Endothelial cell of umbilical vein (primary cell): ENCODE measurements around the gene MAP6D1. TPM values are rescaled to one million over a fixed set of nuclear protein-coding genes. Genes with fewer than 3 reads are reported as not detected.

ENCODE experiments used
- BruUV-seq: library from RNA; stranded (reverse); fragments of 400-500 nt; replicated peaks from 2 replicates; lab custom pipeline; 2021; lab: Mats Ljungman, UMichigan
- CTCF ChIA-PET: fragments of 300-600, 350-600 bp; sonication (Branson Sonifier 250); formaldehyde crosslinking; loops from one replicate; lab custom pipeline; 2021; ENCODE audit warnings: antibody characterized with exemption, inconsistent platforms; lab: Charles Lee
- POLR2A ChIA-PET: fragments of 300-600, 350-600 bp; sonication (Branson Sonifier 250); formaldehyde crosslinking; loops from one replicate; lab custom pipeline; 2021; ENCODE audit warnings: antibody characterized with exemption, inconsistent platforms; lab: Charles Lee
- DNase-seq: peaks from one replicate; pipeline ENCODE4 v3.0.0-alpha.2; 2011; ENCODE audit warnings: low read depth, low spot score
- FAIRE-seq: peaks from 2 replicates; lab custom pipeline; 2011; peaks lifted over from hg19 to GRCh38; lab: Jason Lieb, UNC
- H2AFZ ChIP-seq: 2 replicates; pipeline ENCODE4 v1.6.0; 2012; ENCODE audit warnings: low read depth, low read length, control low read depth, inconsistent platforms
- H3K27ac ChIP-seq: 2 replicates; pipeline ENCODE4 v1.5.1; 2011; ENCODE audit warnings: low read depth, mild to moderate bottlenecking, control low read depth, low read length, moderate library complexity; ENCODE audit not compliant: insufficient read depth
- H3K27me3 ChIP-seq, 2 experiments: 2 replicates each; pipeline versions ENCODE4 v1.6.0 to v1.6.1; 2011; ENCODE audit warnings: low read length in 2 of 2, mixed read lengths in 1 of 2; ENCODE audit not compliant: control insufficient read depth in 2 of 2, insufficient read depth in 2 of 2
- H3K36me3 ChIP-seq, 2 experiments: 2 replicates in 1 of 2; 3 replicates in 1 of 2; pipeline ENCODE4 v1.5.1; 2011; ENCODE audit warnings: low read length in 2 of 2, mild to moderate bottlenecking in 1 of 2, moderate library complexity in 1 of 2; ENCODE audit not compliant: control insufficient read depth in 2 of 2, insufficient read depth in 2 of 2; ENCODE audit errors: extremely low read depth in 1 of 2
- H3K4me1 ChIP-seq: 3 replicates; pipeline ENCODE4 v1.5.1; 2011; ENCODE audit warnings: mild to moderate bottlenecking, low read length; ENCODE audit not compliant: control insufficient read depth, insufficient read depth; ENCODE audit errors: extremely low read depth
- H3K4me2 ChIP-seq: 2 replicates; pipeline ENCODE4 v1.6.1; 2011; ENCODE audit warnings: low read length, control low read depth, mixed read lengths; ENCODE audit not compliant: insufficient read depth
- H3K4me3 ChIP-seq, 3 experiments: fragments of 200-600 bp in 1 of 3; sonication (generic), shearing (Covaris generic) in 1 of 3; replicated peaks in 1 of 3; 2 replicates each; pipeline ENCODE4 v1.5.1; 2011 to 2016; ENCODE audit warnings: control low read depth in 3 of 3, low read length in 3 of 3, mild to moderate bottlenecking in 2 of 3, inconsistent platforms in 1 of 3, low read depth in 1 of 3, moderate library complexity in 1 of 3; ENCODE audit not compliant: insufficient read depth in 1 of 3
- H3K79me2 ChIP-seq: 2 replicates; pipeline ENCODE4 v1.6.0; 2012; ENCODE audit warnings: low read length, inconsistent platforms; ENCODE audit not compliant: control insufficient read depth, insufficient read depth
- H3K9ac ChIP-seq: replicated peaks from 2 replicates; pipeline ENCODE3; 2011; ENCODE audit warnings: low read length, control low read depth; ENCODE audit not compliant: insufficient read depth; ENCODE audit errors: extremely low read depth
- H3K9me1 ChIP-seq: replicated peaks from 3 replicates; pipeline ENCODE4 v1.6.0; 2011; ENCODE audit warnings: mild to moderate bottlenecking, low read length; ENCODE audit not compliant: control insufficient read depth, insufficient read depth; ENCODE audit errors: extremely low read depth
- H3K9me3 ChIP-seq: replicated peaks from 2 replicates; pipeline ENCODE4 v1.5.1; 2012; ENCODE audit warnings: low read length, inconsistent platforms; ENCODE audit not compliant: control insufficient read depth, insufficient read depth
- H4K20me1 ChIP-seq: replicated peaks from 2 replicates; pipeline ENCODE3; 2011; ENCODE audit warnings: mild to moderate bottlenecking, low read length; ENCODE audit not compliant: control insufficient read depth, insufficient read depth; ENCODE audit errors: extremely low read depth
- EZH2 ChIP-seq: IDR thresholded peaks from 2 replicates; pipeline ENCODE4 v1.6.1; 2012; ENCODE audit warnings: borderline replicate concordance, low read depth, mild to moderate bottlenecking, moderate library complexity, low read length, inconsistent platforms; ENCODE audit not compliant: severe bottlenecking
- FOS ChIP-seq: IDR thresholded peaks from 2 replicates; pipeline ENCODE4 v1.6.1; 2011; ENCODE audit warnings: mild to moderate bottlenecking, low read length, moderate library complexity, borderline replicate concordance; ENCODE audit not compliant: insufficient read depth
- GATA2 ChIP-seq: IDR thresholded peaks from 2 replicates; pipeline ENCODE4 v1.7.0; 2011; ENCODE audit warnings: low read depth, mild to moderate bottlenecking, moderate library complexity, mixed read lengths, low read length; ENCODE audit not compliant: insufficient read length, insufficient read depth
- JUN ChIP-seq: IDR thresholded peaks from 2 replicates; pipeline ENCODE4 v1.6.1; 2011; ENCODE audit warnings: borderline replicate concordance, low read depth; ENCODE audit not compliant: insufficient read length, insufficient read depth
- MAX ChIP-seq: IDR thresholded peaks from 2 replicates; pipeline ENCODE4 v1.6.1; 2011; ENCODE audit not compliant: insufficient read depth, insufficient read length
- MYC ChIP-seq: IDR thresholded peaks from one replicate; pipeline ENCODE4 v1.6.1; 2011; ENCODE audit warnings: mild to moderate bottlenecking, low read depth, low read length
- POLR2A ChIP-seq: IDR thresholded peaks from 2 replicates; pipeline ENCODE4 v1.6.1; 2012; ENCODE audit warnings: low read depth, mild to moderate bottlenecking, control low read depth, low read length
- POLR2AphosphoS5 ChIP-seq: IDR thresholded peaks from 2 replicates; pipeline ENCODE4 v1.6.1; 2012; ENCODE audit warnings: low read depth, mild to moderate bottlenecking, control low read depth, low read length, moderate library complexity; ENCODE audit not compliant: insufficient read depth
- dilution Hi-C: fragments of 300-500 bp; cut with MboI; formaldehyde crosslinking; loops from one replicate; pipeline ENCODE4 v1.15.0; 2019; ENCODE audit warnings: low sequenced_read_pairs; ENCODE audit not compliant: extremely low pct_ligation_motif_present
- intact Hi-C: fragments of 100-400 bp; cut with micrococcal nuclease; formaldehyde crosslinking; loops from one replicate; pipeline ENCODE4 v1.10.0; 2022
- polyA plus RNA-seq, 4 experiments: library from polyadenylated mRNA; depleted of rRNA in 3 of 4; stranded (reverse) in 3 of 4; unstranded in 1 of 4; fragments of >200 nt; gene quantifications; 2 replicates each; pipeline versions ENCODE4 v1.2.1 to v1.2.3, GENCODE V29; 2011 to 2012; ENCODE audit warnings: missing spikeins in 1 of 4
- total RNA-seq: library from RNA; stranded (reverse); gene quantifications from 2 replicates; pipeline ENCODE4 v1.2.3, GENCODE V29; 2021
- TF ChIP-seq, protein P1 (sequence below), 2 donors: IDR thresholded peaks; 1 replicate in 1 of 2; 2 replicates in 1 of 2; pipeline ENCODE4 v1.5.1; 2011; ENCODE audit warnings: low read length in 2 of 2, mild to moderate bottlenecking in 2 of 2, moderate library complexity in 2 of 2, control low read depth in 1 of 2, inconsistent platforms in 1 of 2, low read depth in 1 of 2; ENCODE audit not compliant: insufficient read depth in 1 of 2; ENCODE audit errors: extremely low read depth in 1 of 2

Gene MAP6D1
- total and polyA plus RNA-seq, 2 donors (not counting 3 experiments of a cell fraction or from before 2014, with no cell fraction given): 2.4 to 3.5 TPM

DNA sequence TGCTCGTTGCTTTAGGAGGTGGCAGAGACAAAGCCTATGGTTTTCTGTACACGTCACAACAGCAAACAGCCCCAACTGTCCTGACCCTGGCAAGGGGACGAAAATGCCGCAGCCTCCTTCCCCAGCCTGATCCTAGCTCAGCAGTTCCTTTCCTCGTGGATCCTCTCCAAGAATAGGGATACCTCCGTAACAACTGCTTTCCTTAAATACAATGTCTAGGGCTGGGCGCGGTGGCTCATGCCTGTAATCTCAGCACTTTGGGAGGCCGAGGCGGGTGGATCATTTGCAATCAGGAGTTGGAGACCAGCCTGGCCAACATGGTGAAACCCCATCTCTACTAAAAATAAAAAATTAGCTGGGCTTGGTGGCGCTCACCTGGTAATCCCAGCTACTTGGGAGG, 17.0 kb downstream of the MAP6D1 start:
- Histone ChIP-seq H3K9me3 (no peaks in the 10 kb centered on the region), H3K4me3 (no peak overlapping the region), H3K27me3 (no peaks in the 10 kb centered on the region), H3K4me1 (no peaks in the 10 kb centered on the region), H2AFZ (no peak overlapping the region), H3K36me3 (peaks cover 33 to 55% of the 10 kb centered on the region in 2 experiments), H3K4me2 (no peak overlapping the region), H4K20me1 (no peaks in the 10 kb centered on the region), H3K27ac (no peak overlapping the region), H3K9ac (no peak overlapping the region), H3K9me1 (no peaks in the 10 kb centered on the region), H3K79me2 (no peaks in the 10 kb centered on the region)
- dilution Hi-C loops: no loop called here
- TF ChIP-seq MAX: no peak
- no peak for TF ChIP-seq POLR2A
- TF ChIP-seq GATA2: no peak
- no peak for TF ChIP-seq POLR2AphosphoS5
- TF ChIP-seq, protein P1, sequence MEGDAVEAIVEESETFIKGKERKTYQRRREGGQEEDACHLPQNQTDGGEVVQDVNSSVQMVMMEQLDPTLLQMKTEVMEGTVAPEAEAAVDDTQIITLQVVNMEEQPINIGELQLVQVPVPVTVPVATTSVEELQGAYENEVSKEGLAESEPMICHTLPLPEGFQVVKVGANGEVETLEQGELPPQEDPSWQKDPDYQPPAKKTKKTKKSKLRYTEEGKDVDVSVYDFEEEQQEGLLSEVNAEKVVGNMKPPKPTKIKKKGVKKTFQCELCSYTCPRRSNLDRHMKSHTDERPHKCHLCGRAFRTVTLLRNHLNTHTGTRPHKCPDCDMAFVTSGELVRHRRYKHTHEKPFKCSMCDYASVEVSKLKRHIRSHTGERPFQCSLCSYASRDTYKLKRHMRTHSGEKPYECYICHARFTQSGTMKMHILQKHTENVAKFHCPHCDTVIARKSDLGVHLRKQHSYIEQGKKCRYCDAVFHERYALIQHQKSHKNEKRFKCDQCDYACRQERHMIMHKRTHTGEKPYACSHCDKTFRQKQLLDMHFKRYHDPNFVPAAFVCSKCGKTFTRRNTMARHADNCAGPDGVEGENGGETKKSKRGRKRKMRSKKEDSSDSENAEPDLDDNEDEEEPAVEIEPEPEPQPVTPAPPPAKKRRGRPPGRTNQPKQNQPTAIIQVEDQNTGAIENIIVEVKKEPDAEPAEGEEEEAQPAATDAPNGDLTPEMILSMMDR (IDR thresholded peaks at IDR 0.05; ENCODE audit: extremely low read depth in 1 of 2, insufficient read depth in 1 of 2, low read depth in 1 of 2, low read length in 2 of 2): no peak
- TF ChIP-seq FOS: no peak
- TF ChIP-seq MYC: no peak
- TF ChIP-seq JUN: no peak
- no peak for TF ChIP-seq EZH2
- POLR2A ChIA-PET: no interaction called here
- intact Hi-C loops: no loop called here
- no TSS peak for BruUV-seq
- DNase-seq (no peak), FAIRE-seq (no peak)
- CTCF ChIA-PET: no interaction called here
